LHCN-M2 (cell line): ENCODE measurements around the gene GLRX2. TPM values are rescaled to one million over a fixed set of nuclear protein-coding genes. Genes with fewer than 3 reads are reported as not detected.
"Not testable (repeated sequence)": the region's sequence is repeated elsewhere in the genome, so short reads cannot be mapped to it uniquely, and the experiment has no call there.

Experiments used
- DNase-seq: peaks from one replicate; pipeline ENCODE4 v3.0.0-alpha.2; 2012; ENCODE audit warnings: low read depth
- total RNA-seq: library from RNA; depleted of rRNA; stranded (reverse); fragments of >200 nt; gene quantifications from 2 replicates; pipeline ENCODE4 v1.2.3, GENCODE V29; 2014; rRNA removed

GLRX2 gene
- total RNA-seq, 1 experiment from 2014 or later, result 26.5 TPM

DNA sequence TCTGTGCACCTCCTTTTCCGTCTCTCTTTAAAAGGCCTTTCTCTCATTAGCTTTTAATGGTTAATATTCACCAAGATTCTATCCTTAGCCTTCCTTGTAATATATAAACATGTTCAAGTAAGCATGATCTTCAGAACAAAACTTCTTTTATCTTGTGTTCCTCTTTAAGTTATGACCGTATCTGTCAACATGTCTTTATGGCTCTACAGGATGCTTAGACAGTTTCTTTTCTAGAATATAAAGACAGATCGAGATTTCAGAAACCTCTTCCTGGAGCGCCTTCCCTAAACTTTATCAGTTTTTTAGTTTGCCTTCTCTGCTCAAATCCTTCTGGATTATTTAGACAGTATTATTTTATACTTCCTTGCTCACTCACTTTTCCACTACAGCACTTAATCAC is 38.6 kb downstream of the GLRX2 start:
- no peak for DNase-seq

DNA sequence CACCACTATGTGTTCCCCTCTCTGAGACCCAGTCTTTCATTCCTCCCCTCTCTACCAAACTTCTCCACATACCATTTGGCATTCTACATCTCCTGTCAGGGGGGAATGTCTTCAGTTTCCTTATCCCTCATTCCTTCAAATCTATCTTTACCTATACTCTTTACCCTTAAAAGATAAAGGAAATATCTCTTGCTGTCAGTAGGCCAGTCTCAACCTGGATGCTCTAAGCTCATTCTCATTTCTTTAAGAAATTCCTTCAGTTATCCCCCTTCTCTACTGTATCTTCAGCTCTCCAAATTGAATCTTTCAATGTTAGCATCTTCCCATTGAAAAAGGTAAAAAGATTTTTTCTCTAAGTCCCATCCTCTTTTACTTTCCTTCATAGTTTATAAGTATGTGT is 39.3 kb downstream of the GLRX2 start:
- no peak for DNase-seq

DNA sequence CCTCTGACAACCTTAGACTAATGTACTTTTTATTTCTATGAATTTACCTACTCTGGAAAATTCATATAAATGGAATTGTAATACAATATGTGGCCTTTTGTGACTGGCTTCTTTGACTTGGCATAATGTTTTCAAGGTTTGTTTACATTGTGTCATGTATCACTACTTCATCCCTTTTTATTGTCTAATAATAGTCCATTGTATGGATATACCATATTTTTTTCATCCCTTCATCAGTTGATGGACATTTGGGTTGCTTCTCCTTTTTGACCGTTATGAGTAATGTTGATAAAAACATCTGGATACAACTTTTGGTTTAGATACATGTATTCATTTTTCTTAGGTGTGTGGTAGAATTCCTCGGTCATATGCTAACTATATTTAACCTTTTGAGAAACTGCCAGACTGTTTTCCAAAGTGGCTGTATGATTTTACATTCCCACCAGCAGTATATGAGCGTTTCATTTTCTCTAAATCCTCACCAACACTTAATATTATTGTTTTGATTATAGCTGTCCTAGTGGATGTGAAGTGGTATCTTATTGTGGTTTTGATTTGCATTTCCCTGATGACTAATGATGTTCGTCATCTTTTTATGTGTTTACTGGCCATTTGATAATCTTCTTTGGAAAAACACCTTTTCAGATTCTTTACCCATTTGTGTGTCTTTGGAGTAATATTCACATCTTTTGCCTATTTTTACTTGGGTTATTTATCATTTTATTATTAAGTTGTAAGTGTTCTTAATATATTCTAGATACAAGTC is 42.3 kb downstream of the GLRX2 start:
- DNase-seq, result peak; percentile 45

GRCh38 chr1:193060938-193061337 is 44.3 kb downstream of the GLRX2 start:
- DNase-seq, result peak; percentile 38

DNA sequence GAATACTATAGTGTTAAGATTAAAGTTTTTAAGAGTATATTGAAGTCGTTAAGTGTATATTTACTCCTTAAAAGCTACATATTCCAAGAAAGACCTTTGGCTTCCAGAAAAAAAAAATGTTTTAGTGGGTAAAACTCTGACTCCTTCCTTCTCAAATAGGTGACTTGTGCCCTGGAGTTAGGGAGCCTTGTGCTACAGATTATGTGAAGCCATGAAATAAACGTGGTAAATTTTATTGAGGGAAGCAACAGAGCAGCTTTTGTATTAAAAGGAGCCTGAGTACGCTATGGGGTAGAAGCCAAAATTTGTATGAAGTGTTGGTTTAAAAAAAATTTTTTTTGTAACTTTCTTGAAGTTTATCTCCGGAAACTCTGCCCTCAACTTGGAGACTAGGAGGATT is 44.8 kb downstream of the GLRX2 start:
- DNase-seq, result no peak

DNA sequence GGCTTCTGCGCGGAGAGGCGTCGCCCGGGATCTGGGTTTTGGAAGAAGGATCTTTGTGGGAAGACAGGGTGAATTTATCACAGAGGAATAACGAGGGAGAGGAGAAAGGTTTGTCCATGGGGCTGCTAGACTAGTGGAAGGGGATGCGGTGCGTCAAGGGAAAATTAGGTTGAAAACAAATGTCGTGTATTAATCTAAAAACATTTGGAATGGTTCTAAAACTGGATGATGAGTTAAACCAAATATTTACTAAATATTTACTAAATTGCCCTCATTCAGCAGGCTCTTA is 45.2 kb downstream of the GLRX2 start:
- DNase-seq, result no peak

DNA sequence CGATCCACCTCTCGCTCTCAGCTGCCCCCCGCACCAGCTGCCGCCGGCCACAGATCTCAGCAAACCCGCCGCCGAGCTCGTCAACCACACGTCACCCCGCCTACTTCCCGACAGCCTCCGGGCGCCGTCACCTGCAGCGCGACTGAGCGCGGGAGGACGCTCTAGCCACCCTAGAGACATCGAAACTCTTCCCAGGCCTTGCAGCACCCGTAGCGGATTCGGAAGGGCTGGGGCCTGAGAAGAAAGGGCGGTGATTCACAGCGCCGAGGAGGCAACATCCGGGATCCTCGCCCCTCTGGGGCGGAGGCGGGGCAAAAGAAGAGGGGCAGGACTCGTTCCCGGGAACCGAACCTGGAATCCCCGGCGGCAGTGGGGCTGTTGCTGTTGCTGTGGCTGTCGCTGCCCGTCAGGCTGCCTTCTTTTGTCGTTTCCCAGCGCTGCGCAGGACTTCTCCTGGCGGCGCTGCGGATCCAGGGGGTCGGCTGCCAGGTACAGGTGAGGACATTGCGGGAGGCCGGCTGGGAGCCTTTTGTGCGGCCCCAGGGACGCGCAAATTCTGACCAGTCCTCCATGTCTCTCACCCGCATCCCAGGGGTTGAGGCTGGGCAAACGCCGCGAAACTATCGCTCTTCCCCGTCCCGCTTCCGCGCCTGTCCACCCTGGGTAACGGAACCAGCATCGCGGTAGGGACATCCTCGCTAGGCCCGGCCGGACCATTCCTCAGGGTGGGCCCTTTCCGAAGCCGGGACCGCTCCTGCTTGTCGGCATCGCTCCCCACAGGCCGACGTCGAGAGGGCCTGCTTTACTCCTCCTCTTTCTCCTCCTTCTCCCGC is 45.7 kb downstream of the GLRX2 start, which contains the start of the genes RO60 and UCHL5:
Gene RO60, plus strand, starts transcription at position 331 of the 833 bp plus-strand sequence. CDS start 9,443 bp downstream, outside the sequence.
Gene UCHL5, minus strand, starts transcription at position 79 of the 833 bp plus-strand sequence. CDS start 100 bp downstream, outside the sequence.
- peak; percentile 99 for DNase-seq

- peak; percentile 42 for DNase-seq
Observed at GRCh38 chr1:193058529-193059281, 46.5 kb downstream of the GLRX2 start.

- DNase-seq, result no peak
Observed at GRCh38 chr1:193054169-193054675, 51.0 kb downstream of the GLRX2 start.

DNA sequence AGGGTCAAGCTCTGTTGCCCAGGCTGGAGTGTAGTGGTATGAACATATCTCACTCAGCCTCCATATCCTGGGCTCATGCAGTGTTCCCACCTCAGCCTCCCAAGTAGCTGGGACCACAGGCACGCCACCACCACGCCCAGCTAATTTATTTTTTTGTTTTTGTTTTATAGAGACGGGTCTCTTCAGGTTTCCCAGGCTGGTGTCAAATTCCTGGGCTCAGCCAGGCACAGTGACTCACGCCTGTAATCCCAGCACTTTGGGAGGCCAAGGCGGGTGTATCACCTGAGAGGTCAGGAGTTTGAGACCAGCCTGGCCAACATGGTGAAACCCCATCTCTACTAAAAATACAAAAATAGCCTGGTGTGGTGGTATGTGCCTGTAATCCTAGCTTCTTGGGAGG is 56.3 kb downstream of the GLRX2 start:
- DNase-seq, result not testable (repeated sequence)

Other genes starting within 250 kb of the GLRX2 start
- gene UCHL5, start 46.1 kb downstream of the GLRX2 start, total RNA-seq, result 30.2 and 40.3 TPM in 2 replicates
- gene RO60, start 45.8 kb downstream of the GLRX2 start, total RNA-seq, result 96.5 and 97.0 TPM in 2 replicates
- gene CDC73, start 16.6 kb upstream of the GLRX2 start, total RNA-seq, result 25.8 and 29.9 TPM in 2 replicates
- gene B3GALT2, start 81.2 kb upstream of the GLRX2 start, total RNA-seq, result 2.5 and 5.7 TPM in 2 replicates